Hypothalamus (tissue), 51 donors: ENCODE results near the gene HOXD11.

Source experiments
- DNase-seq, 51 donors: peaks; one replicate each; lab custom pipeline; 2025; lab: John Stamatoyannopoulos, UW

The HOXD11 gene

DNA sequence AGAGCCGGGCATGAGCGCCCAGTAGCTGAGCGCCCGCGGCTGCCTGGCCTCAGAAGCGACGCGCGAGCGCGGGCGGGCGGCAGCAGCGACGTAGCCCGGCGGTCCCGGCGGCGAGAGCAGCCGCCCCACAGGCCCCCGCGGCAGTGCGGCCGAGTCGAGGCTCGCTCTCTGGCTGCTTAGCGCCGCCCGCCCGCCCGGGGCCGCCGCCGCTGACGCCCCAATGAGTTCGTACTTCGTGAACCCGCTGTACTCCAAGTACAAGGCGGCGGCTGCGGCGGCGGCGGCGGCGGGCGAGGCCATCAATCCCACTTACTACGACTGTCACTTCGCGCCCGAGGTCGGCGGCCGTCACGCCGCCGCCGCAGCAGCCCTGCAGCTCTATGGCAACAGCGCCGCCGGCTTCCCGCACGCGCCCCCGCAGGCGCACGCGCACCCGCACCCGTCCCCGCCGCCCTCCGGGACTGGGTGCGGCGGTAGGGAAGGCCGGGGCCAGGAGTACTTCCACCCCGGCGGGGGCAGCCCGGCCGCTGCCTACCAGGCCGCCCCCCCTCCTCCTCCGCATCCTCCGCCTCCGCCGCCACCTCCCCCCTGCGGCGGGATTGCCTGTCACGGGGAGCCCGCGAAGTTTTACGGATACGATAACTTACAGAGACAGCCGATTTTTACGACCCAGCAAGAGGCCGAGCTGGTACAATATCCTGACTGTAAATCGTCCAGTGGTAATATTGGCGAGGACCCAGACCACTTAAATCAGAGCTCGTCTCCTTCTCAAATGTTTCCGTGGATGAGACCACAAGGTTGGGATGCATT, 23.3 kb downstream of the HOXD11 start:
- no peak for DNase-seq

GRCh38 chr2:176130957-176131847, 24.1 kb downstream of the HOXD11 start:
- no peak for DNase-seq

- no peak for DNase-seq
These were observed 24.7 kb downstream of the HOXD11 start for GRCh38 chr2:176131848-176132158.

DNA sequence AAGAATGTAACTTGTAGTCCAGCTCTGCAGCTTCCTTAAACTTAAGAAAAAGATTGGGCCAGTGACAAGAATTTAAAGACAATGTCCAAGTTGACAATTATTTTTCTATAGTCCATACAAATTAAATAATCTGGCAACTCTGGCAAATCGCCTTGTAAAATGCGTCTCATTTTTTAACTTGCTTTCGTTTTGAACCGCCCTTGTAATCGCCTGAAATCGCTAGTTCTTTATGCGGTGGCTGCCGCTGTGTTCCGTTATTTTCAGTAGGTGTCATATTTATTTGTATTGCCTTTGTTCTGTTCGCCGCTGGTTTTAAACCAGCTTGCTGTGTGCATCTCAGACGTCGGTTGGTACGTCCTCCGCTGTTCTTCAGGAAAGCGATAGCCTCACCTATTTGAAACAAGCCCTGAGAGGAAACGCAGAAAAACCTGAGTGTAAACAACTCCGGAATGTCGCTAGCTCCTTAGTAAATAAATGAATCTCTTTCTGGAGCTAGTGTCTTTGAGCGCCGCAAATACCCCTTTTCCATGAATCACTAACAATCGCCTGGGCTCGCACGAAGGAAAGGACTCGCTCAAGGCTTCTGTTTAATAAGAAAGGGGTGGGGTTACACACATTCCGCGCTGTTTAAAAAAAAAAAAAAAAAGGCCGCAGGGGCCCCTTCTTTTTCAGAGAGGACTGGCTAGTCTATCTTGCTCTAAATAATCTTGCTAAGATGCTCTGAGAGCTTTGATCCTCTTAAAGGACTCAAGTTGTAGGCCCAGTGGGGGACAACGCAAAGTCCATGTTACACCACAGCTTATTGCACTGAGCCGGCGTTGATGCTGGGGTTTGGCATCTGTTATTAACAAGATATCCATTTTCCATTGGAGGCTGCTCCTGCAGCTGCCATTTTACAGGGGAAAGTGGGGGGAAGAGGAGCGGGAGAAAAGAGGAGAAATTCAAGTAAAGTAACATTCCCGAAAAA, 25.4 kb downstream of the HOXD11 start:
- no peak for DNase-seq

DNA sequence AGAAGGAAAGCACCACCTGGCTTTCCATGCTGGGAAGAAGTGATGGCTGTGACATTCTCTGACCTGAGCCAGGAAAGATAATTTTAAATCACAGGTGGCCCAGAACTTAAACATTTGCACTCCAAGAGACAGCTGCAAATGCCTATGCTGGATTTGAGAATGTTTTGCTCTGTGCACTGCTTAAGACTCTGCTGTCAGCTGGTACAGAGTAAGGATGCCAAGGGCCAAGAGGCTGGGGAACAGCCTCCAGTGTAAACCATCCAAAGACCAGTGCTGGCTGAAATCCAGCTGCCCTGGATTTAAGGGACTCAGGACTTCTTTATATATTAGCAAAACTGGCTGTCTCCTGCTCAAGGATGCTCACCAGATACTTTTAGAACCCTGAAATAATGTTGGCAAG, 26.3 kb downstream of the HOXD11 start:
- DNase-seq: no peak

GRCh38 chr2:176134035-176134434, 27.0 kb downstream of the HOXD11 start:
- DNase-seq: no peak

- DNase-seq: no peak
These were observed 28.0 kb downstream of the HOXD11 start for GRCh38 chr2:176135035-176135440.

- DNase-seq: no peak
These were observed 29.5 kb downstream of the HOXD11 start for GRCh38 chr2:176136374-176137251.

GRCh38 chr2:176137252-176137580, 30.1 kb downstream of the HOXD11 start:
- no peak for DNase-seq

- DNase-seq: no peak
These were observed 30.8 kb downstream of the HOXD11 start for GRCh38 chr2:176137906-176138305.

DNA sequence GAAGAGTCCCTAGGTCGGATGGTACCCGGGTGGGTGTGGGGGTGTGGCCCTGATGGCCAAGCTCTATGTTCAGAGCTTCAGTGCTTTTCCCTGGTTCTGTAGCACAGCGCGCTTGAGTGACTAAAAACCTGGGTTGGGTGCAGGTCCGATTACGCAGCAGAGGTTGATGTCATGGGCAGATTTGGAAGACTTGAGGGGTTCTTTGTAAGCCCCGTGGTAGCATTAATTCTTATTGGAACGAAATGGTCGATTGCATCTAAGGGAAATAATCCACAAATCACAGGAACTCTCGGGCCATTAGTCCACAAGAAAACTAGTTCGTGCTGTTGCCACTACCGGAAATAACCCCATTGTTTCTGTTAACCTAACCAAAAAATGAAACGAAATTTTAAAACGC, 31.4 kb downstream of the HOXD11 start:
- no peak for DNase-seq

DNA sequence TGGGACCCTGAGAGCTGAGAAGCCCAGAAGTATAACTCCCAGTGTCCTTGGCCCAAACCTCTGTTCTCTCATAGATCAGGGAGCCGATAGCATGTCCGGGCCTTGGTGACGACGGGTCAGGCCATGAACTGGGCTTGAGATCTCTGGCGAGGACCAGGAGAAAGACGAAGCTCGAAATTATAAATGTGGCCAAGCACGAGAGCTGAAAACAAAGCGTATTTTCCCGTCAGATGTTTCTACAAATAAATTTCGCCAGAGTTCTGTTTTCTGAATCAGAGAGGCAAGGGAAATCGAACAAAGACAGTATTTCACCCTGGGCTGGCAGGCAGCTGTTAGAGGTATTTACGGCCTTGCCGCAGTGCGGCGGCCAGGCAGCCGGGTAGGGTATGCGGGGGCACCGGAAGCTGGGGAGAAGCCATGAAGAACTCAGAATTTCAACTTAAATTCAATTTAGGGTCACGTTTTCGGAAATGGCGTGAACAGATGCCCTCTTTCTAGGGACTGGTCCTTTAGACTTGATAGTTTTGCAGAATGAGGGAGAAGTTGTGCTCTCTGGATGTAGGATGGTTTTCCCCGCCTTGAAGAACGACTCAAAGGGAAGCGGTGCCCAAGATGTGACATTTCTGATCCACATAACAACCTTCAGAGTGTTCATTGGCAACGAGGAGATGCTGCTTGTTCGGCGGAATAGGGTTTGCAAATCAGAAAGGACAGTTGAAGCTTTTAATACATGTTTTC, 32.0 kb downstream of the HOXD11 start:
- DNase-seq: no peak

DNA sequence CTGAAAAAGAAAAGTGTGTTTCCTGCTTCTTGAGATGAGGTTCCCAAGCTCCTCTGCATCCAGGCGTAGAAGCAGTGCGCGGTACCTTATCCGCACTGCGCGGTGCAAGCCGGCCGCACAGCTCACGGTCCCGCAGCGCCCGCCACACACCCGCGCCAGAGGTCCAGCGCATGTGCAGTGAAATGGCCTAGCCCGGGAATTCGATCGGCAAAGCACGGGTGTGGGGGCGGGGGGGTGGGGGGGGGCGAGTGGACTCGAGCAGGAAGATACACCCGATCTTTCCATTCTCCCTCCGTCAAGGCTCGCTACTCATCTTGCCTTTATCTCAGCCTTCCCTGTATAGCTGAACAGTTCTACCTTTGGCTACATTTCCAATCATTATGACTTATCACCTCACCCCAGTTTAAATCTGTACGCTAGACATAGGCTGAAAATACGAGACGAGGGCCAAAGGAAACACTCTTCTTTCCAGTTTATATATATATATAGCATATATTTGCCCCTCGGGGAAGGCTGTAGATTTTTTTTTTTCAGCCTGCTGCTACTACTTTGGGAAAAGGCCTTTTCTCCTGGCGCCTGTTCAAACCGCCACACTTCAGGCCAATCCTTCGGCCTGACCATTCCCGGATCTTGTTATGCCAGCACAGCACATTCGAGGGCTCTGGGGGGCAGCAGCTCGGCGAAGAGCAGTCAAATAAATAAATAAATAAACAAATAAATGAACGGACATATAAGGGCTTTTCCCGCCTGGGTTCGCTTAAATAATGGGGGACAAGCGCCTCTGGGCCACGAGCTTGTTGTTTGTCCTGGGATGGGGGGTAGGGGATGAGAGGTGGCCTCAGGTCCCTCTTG, 32.8 kb downstream of the HOXD11 start:
- no peak for DNase-seq

DNA sequence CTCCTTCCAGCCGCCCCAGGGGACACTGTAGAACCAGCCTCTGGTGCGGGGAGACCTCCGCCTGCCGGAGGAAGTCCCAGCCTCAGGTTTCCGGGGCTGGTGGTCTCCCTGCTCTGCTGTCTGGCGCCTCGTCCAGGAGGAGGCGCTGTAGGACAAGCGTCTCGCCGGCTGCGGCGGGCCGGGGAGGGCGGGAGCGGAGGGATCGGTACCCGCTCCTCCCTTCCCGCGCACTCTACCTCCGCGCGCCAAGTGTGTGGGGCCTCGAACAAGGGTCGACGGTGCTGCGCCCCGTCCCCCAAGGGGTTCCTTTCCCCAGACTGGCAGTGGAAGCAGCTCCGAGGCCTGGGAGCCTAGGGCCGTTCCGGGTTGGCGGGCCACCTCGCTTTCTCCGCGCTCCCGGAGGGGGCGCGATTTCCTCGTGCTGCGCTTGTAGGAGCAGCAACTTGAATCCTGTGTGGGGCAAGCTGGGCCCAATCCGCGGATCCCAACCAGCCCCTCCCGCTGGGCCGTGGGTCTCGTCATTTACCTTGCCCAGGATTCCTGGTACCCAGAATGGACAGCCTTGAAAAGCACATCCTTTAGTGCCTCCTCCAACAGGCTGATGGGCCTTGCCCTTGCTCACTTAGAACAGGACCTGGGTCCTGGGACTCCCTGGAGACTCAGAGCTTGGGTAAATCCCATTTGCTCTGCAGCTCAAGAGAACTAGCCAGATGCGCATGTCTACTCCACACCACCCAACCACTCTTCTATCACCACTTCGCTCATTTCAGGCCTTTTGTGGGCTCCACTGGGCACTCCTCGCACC, 33.6 kb downstream of the HOXD11 start:
- peak in 48 of 51 donors; percentile 2 to 83 (median 50) for DNase-seq

GRCh38 chr2:176142281-176142680, 35.2 kb downstream of the HOXD11 start:
- no peak for DNase-seq

DNA sequence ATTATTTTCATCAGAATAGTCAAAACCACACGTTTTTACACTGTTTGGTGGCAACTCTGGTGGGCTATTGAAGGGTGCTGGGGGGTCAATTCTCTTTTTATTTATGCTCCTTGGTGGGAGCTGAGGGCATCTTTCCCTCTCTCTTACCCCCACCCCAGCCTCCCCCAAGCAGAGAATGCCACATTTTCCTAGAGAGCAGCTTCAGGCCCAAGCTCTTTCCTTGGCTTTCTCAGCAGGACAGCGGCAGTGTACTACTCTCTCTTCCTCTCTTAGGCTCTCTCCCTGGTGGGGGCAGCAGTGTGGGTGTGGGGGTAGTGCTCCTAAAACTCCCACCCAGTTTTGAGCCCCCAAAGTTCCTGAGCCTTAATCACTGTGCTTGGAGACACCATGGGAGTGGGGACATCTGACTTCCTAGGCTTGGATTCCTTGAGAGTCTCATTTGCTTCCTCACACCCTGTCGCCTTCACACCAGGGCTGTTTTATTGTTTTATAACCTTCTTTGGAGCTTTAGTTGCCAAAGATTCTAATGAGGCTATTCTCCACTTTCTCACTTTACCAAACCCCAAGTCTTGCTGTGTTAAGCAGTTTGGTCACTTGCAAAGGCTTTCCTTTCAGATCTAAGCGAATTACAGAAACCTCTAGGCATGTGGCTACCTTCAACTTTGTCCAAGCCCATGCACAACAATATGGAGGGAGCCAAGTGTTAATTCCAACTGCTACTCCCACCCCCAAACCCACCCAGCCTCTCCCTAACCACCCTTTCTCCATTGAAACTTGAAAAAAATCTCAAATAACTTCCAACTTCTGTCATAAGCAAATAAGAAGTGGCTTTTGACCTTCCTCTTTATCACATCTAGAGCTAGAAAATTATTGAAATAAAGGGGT, 38.2 kb downstream of the HOXD11 start:
- no peak for DNase-seq
